ENCODE measurements around the gene ACTL10.

GRCh38 chr20:33685328-33686099 is 18.8 kb downstream of the ACTL10 start:
- no peak for TF ChIP-seq CTCF (conservative IDR thresholded peaks at IDR 0.05; ENCODE audit: low read length)
- TF ChIP-seq EZH2phosphoT487 (IDR thresholded peaks at IDR 0.05; ENCODE audit: borderline replicate concordance, low read depth, low read length), result no peak
